GM21529 (cell line): ENCODE results near the gene ATF7IP.
"Not testable (repeated sequence)": the region's sequence is repeated elsewhere in the genome, so short reads cannot be mapped to it uniquely, and the experiment has no call there.

Experiments used
- ATAC-seq: cut with Tn5 transposase; IDR thresholded peaks from one replicate; pipeline ENCODE4 v1.9.1; 2021; ENCODE audit not compliant: unreplicated experiment

Gene ATF7IP

GRCh38 chr12:14373217-14373616, 7.7 kb downstream of the ATF7IP start:
- no peak for ATAC-seq

- ATAC-seq: no peak
These were observed 14.0 kb downstream of the ATF7IP start for GRCh38 chr12:14379508-14379907.

GRCh38 chr12:14384783-14385638, 19.5 kb downstream of the ATF7IP start:
- peak; percentile 94 for ATAC-seq

GRCh38 chr12:14387219-14387871, 21.9 kb downstream of the ATF7IP start:
- ATAC-seq: no peak

GRCh38 chr12:14390449-14390848, 25.0 kb downstream of the ATF7IP start:
- no peak for ATAC-seq

GRCh38 chr12:14390870-14391530, 25.5 kb downstream of the ATF7IP start:
- no peak for ATAC-seq

- ATAC-seq: no peak
These were observed 28.3 kb downstream of the ATF7IP start for GRCh38 chr12:14393751-14394150.

- ATAC-seq: peak; percentile 67
These were observed 29.0 kb downstream of the ATF7IP start for GRCh38 chr12:14394317-14395073.

GRCh38 chr12:14395074-14395778, 29.7 kb downstream of the ATF7IP start:
- peak; percentile 41 for ATAC-seq

- peak; percentile 59 for ATAC-seq
These were observed 30.6 kb downstream of the ATF7IP start for GRCh38 chr12:14396071-14396470.

- ATAC-seq: no peak
These were observed 34.4 kb downstream of the ATF7IP start for GRCh38 chr12:14399871-14400270.

- ATAC-seq: no peak
These were observed 35.1 kb downstream of the ATF7IP start for GRCh38 chr12:14400599-14400998.

- not testable (repeated sequence) for ATAC-seq
These were observed 35.8 kb downstream of the ATF7IP start for GRCh38 chr12:14401267-14401666.

GRCh38 chr12:14402697-14403096, 37.2 kb downstream of the ATF7IP start:
- ATAC-seq: no peak

- ATAC-seq: no peak
These were observed 37.8 kb downstream of the ATF7IP start for GRCh38 chr12:14403293-14403692.

- ATAC-seq: peak; percentile 57
These were observed 38.3 kb downstream of the ATF7IP start for GRCh38 chr12:14403711-14404196.

- ATAC-seq: not testable (repeated sequence)
These were observed 39.9 kb downstream of the ATF7IP start for GRCh38 chr12:14405407-14405806.

- no peak for ATAC-seq
These were observed 42.7 kb downstream of the ATF7IP start for GRCh38 chr12:14408208-14408607.

GRCh38 chr12:14410177-14410576, 44.7 kb downstream of the ATF7IP start:
- ATAC-seq: no peak

GRCh38 chr12:14410841-14411569, 45.5 kb downstream of the ATF7IP start:
- ATAC-seq: no peak
